ENCODE measurements around the gene MCC.

Gene MCC

GRCh38 chr5:113292462-113292861 is 195.8 kb downstream of the MCC start:
- peaks cover 84% of the 10 kb centered on the region for H3K79me2 ChIP-seq (ENCODE audit: low read length)
- no peaks in the 10 kb centered on the region for H3K9me3 ChIP-seq (replicated peaks; ENCODE audit: insufficient read depth, low read length)
- TF ChIP-seq EZH2 (optimal IDR thresholded peaks at IDR 0.05; ENCODE audit: low read depth, low read length) (no peak), CTCF (IDR thresholded peaks at IDR 0.05; ENCODE audit: low read length) (no peak), EZH2phosphoT487 (IDR thresholded peaks at IDR 0.05; ENCODE audit: low read length) (no peak)
- 0 out of 2 replicates have a peak, but pooled peaks cover 16% of the 10 kb centered on the region for H3F3A ChIP-seq (ENCODE audit: insufficient read depth, low read length)
- no peaks in the 10 kb centered on the region for H3K9me2 ChIP-seq (replicated peaks; ENCODE audit: insufficient read depth, low read length)
- DNase-seq, result peak; percentile 29
- peaks cover 29% of the 10 kb centered on the region for H3K4me1 ChIP-seq (ENCODE audit: low read length)
- no peak overlapping the region for H2AFZ ChIP-seq (ENCODE audit: low read length)
- no peaks in the 10 kb centered on the region for H3K27me3 ChIP-seq (replicated peaks; ENCODE audit: insufficient read depth, low read length)
- peak overlapping the region; percentile 93 for H3K4me3 ChIP-seq (ENCODE audit: low read length)
- peak overlapping the region; percentile 64; the same call in 1 of the 2 replicates for H3K27ac ChIP-seq (ENCODE audit: low read length)
- no peaks in the 10 kb centered on the region for H3K36me3 ChIP-seq (replicated peaks; ENCODE audit: insufficient read depth, low read length)
- H4K20me1 ChIP-seq (ENCODE audit: insufficient read depth, low read length), result peaks cover 22% of the 10 kb centered on the region
- H3K9ac ChIP-seq (ENCODE audit: low read length), result peak overlapping the region; percentile 78; the same call in 1 of the 2 replicates
- peak overlapping the region; percentile 69 for H3K4me2 ChIP-seq (ENCODE audit: low read depth, low read length)

GRCh38 chr5:113283558-113283957 is 204.7 kb downstream of the MCC start:
- no peaks in the 10 kb centered on the region for H3K36me3 ChIP-seq (replicated peaks; ENCODE audit: insufficient read depth, low read length)
- no peak for TF ChIP-seq CTCF (IDR thresholded peaks at IDR 0.05; ENCODE audit: low read length)
- TF ChIP-seq EZH2 (optimal IDR thresholded peaks at IDR 0.05; ENCODE audit: low read depth, low read length), result no peak
- no peak for TF ChIP-seq EZH2phosphoT487 (IDR thresholded peaks at IDR 0.05; ENCODE audit: low read length)
- H3K79me2 ChIP-seq (ENCODE audit: low read length), result peaks cover 100% of the 10 kb centered on the region
- no peak overlapping the region for H2AFZ ChIP-seq (ENCODE audit: low read length)
- H3F3A ChIP-seq (ENCODE audit: insufficient read depth, low read length), result no peaks in the 10 kb centered on the region
- H3K9me3 ChIP-seq (replicated peaks; ENCODE audit: insufficient read depth, low read length), result no peaks in the 10 kb centered on the region
- no peak overlapping the region for H3K27ac ChIP-seq (ENCODE audit: low read length)
- H3K4me3 ChIP-seq (ENCODE audit: low read length), result no peak overlapping the region
- no peak overlapping the region for H3K4me2 ChIP-seq (ENCODE audit: low read depth, low read length)
- peaks cover 38% of the 10 kb centered on the region for H4K20me1 ChIP-seq (ENCODE audit: insufficient read depth, low read length)
- no peaks in the 10 kb centered on the region for H3K27me3 ChIP-seq (replicated peaks; ENCODE audit: insufficient read depth, low read length)
- peaks cover 34% of the 10 kb centered on the region for H3K4me1 ChIP-seq (ENCODE audit: low read length)
- H3K9me2 ChIP-seq (replicated peaks; ENCODE audit: insufficient read depth, low read length), result no peaks in the 10 kb centered on the region
- H3K9ac ChIP-seq (ENCODE audit: low read length), result no peak overlapping the region
- no peak for DNase-seq

GRCh38 chr5:113282472-113282871 is 205.8 kb downstream of the MCC start:
- Histone ChIP-seq H4K20me1 (ENCODE audit: insufficient read depth, low read length) (peaks cover 45% of the 10 kb centered on the region), H3K36me3 (replicated peaks; ENCODE audit: insufficient read depth, low read length) (no peaks in the 10 kb centered on the region), H2AFZ (ENCODE audit: low read length) (no peak overlapping the region), H3K27ac (ENCODE audit: low read length) (no peak overlapping the region), H3K9me3 (replicated peaks; ENCODE audit: insufficient read depth, low read length) (no peaks in the 10 kb centered on the region), H3K79me2 (ENCODE audit: low read length) (peaks cover 100% of the 10 kb centered on the region), H3K4me1 (ENCODE audit: low read length) (peaks cover 34% of the 10 kb centered on the region), H3K4me2 (ENCODE audit: low read depth, low read length) (no peak overlapping the region), H3K4me3 (ENCODE audit: low read length) (no peak overlapping the region), H3K27me3 (replicated peaks; ENCODE audit: insufficient read depth, low read length) (no peaks in the 10 kb centered on the region), H3F3A (ENCODE audit: insufficient read depth, low read length) (no peaks in the 10 kb centered on the region), H3K9me2 (replicated peaks; ENCODE audit: insufficient read depth, low read length) (no peaks in the 10 kb centered on the region), H3K9ac (ENCODE audit: low read length) (no peak overlapping the region)
- TF ChIP-seq EZH2 (optimal IDR thresholded peaks at IDR 0.05; ENCODE audit: low read depth, low read length), result no peak
- DNase-seq, result no peak

GRCh38 chr5:113281194-113281593 is 207.1 kb downstream of the MCC start:
- Histone ChIP-seq H4K20me1 (ENCODE audit: insufficient read depth, low read length) (peaks cover 42% of the 10 kb centered on the region), H3K4me3 (ENCODE audit: low read length) (no peak overlapping the region), H3K9me2 (replicated peaks; ENCODE audit: insufficient read depth, low read length) (no peaks in the 10 kb centered on the region), H3K27me3 (replicated peaks; ENCODE audit: insufficient read depth, low read length) (no peaks in the 10 kb centered on the region), H3K9me3 (replicated peaks; ENCODE audit: insufficient read depth, low read length) (no peaks in the 10 kb centered on the region), H3F3A (ENCODE audit: insufficient read depth, low read length) (no peaks in the 10 kb centered on the region), H3K27ac (ENCODE audit: low read length) (no peak overlapping the region), H2AFZ (ENCODE audit: low read length) (no peak overlapping the region), H3K9ac (ENCODE audit: low read length) (no peak overlapping the region), H3K36me3 (replicated peaks; ENCODE audit: insufficient read depth, low read length) (no peaks in the 10 kb centered on the region), H3K4me2 (ENCODE audit: low read depth, low read length) (peak overlapping the region; percentile 22; the same call in 1 of the 2 replicates), H3K79me2 (ENCODE audit: low read length) (peaks cover 100% of the 10 kb centered on the region), H3K4me1 (ENCODE audit: low read length) (peaks cover 31% of the 10 kb centered on the region)
- no peak for TF ChIP-seq EZH2phosphoT487 (IDR thresholded peaks at IDR 0.05; ENCODE audit: low read length)
- TF ChIP-seq CTCF (IDR thresholded peaks at IDR 0.05; ENCODE audit: low read length), result no peak
- no peak for TF ChIP-seq EZH2 (optimal IDR thresholded peaks at IDR 0.05; ENCODE audit: low read depth, low read length)
- no peak for DNase-seq

Data from MM.1S (cell line).